ENCODE data around the gene PDK2.

PDK2 gene

GRCh38 chr17:50120475-50121253 is 25.5 kb downstream of the PDK2 start:
- no peak for DNase-seq

- no peak for DNase-seq
Observed at GRCh38 chr17:50122945-50123344, 27.8 kb downstream of the PDK2 start.

GRCh38 chr17:50123649-50124349 is 28.6 kb downstream of the PDK2 start:
- no peak for DNase-seq

GRCh38 chr17:50125420-50125997 is 30.4 kb downstream of the PDK2 start:
- DNase-seq = no peak

- no peak for DNase-seq
Observed at GRCh38 chr17:50127697-50128361, 32.7 kb downstream of the PDK2 start.

GRCh38 chr17:50128441-50129352 is 33.5 kb downstream of the PDK2 start:
- DNase-seq = no peak

GRCh38 chr17:50129353-50129727 is 34.2 kb downstream of the PDK2 start:
- no peak for DNase-seq

GRCh38 chr17:50129728-50130558 is 34.8 kb downstream of the PDK2 start, which contains the start of gene SAMD14:
Gene SAMD14, minus strand, starts transcription at chr17:50130160. Its CDS starts 5,201 bp downstream, at chr17:50124959.
- peak; percentile 49 for DNase-seq

GRCh38 chr17:50130559-50131305 is 35.6 kb downstream of the PDK2 start:
- DNase-seq = no peak

- no peak for DNase-seq
Observed at GRCh38 chr17:50132104-50132794, 37.1 kb downstream of the PDK2 start.

GRCh38 chr17:50133028-50133768 is 38.0 kb downstream of the PDK2 start:
- no peak for DNase-seq

- DNase-seq = no peak
Observed at GRCh38 chr17:50133769-50134099, 38.6 kb downstream of the PDK2 start.

- DNase-seq = no peak
Observed at GRCh38 chr17:50134206-50135110, 39.3 kb downstream of the PDK2 start.

GRCh38 chr17:50135316-50136095 is 40.4 kb downstream of the PDK2 start:
- DNase-seq = no peak

GRCh38 chr17:50136096-50136687 is 41.0 kb downstream of the PDK2 start:
- no peak for DNase-seq

- no peak for DNase-seq
Observed at GRCh38 chr17:50137042-50137441, 41.9 kb downstream of the PDK2 start.

GRCh38 chr17:50139185-50139783 is 44.1 kb downstream of the PDK2 start:
- DNase-seq = no peak
